GM21825 (cell line): ENCODE results near the gene EML6.

Experiments used
- ATAC-seq: cut with Tn5 transposase; IDR thresholded peaks from one replicate; pipeline ENCODE4 v1.9.1; 2021; ENCODE audit warnings: mild to moderate bottlenecking, moderate library complexity; ENCODE audit not compliant: unreplicated experiment

The EML6 gene

DNA sequence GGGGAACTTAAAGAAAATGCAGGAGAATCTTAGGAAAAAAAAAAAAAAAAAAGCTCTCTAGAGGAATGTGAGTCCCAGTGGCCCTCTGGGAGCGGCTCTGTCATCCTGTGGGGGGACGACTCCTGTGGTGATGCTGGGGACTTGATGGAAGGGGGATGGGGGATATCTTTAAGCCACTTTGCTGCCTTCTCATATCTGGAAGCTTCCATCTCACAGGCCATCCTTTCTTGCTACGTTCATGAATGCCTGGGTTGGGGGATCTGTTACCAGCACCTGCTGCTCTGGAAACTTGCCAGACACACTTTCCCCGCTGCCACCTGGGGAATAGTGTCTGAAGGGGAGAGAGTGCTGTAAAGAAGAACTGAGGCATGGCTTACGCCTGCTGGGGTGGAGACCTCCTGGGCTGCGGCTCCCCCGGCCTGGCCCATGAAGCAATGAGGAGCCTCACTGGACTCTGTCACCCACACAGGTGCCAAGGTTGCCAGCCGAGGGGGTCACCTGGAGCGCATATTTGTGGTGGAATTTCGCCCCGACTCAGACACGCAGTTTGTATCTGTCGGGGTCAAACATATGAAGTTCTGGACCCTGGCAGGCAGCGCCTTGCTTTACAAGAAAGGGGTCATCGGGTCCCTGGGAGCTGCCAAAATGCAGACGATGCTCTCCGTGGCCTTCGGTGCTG, 234.0 kb downstream of the EML6 start:
- ATAC-seq, result no peak

GRCh38 chr2:54958717-54959371, 235.4 kb downstream of the EML6 start:
- ATAC-seq, result no peak

- no peak for ATAC-seq
These were observed 236.7 kb downstream of the EML6 start for GRCh38 chr2:54960164-54960563.

DNA sequence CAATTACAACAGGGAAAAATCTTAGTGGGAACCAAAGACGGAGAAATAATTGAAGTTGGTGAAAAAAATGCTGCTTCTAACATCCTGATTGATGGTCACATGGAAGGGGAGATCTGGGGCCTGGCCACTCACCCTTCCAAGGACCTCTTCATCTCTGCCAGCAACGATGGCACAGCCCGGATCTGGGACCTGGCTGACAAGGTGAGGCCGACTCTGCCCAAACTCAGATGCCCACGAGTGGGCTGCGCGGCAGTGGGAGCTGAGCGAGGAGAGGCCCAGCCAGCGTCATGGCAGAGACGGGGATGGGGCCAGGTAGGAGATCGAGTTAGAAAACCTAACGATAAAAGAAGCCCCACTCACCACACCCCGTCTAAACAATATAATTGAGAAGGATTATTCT, 239.0 kb downstream of the EML6 start:
- no peak for ATAC-seq

DNA sequence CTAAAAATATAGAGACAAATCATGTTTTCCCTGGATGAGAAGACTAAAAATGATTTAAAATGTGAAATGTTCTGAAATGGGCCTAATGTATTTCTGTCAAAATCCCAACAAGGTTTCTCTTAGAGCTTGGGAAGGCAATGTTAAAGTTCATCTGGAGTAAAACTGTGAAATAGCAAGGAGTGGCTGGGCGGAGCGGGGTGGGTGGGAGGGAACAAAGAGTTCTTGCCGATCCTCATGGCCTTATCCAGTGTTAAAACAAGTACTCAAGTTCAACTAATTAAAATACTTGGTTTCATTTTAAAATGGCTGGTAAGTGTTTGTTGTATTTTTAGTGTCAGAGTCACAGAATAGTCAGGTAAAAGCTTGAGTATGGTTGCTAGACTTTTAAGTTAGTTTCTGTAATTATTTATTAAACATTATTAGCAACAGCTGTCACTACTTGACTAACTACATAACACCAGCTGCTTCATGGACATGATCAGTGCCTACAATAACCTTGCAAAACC, 239.5 kb downstream of the EML6 start:
- ATAC-seq, result no peak

- no peak for ATAC-seq
These were observed 240.0 kb downstream of the EML6 start for GRCh38 chr2:54963476-54963875.

DNA sequence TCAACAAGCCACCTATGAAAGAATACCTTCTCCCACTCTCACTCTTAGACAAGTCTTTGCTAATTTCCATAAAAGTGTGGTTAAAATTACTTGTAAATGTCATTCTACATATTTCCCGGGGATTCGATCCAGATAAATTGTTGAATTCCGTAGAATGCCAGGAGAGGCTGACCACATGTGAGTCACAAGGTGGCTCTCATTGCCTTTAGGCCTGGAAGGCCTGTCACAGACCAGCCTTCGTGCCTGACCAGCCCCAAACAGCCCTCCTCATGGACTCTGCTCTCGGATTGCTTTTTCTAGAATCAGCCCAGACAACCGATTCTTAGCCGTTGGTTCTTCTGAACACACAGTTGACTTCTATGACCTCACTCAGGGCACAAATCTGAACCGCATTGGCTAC, 240.8 kb downstream of the EML6 start:
- no peak for ATAC-seq

- no peak for ATAC-seq
These were observed 241.4 kb downstream of the EML6 start for GRCh38 chr2:54964816-54965215.

GRCh38 chr2:54965425-54965824, 242.0 kb downstream of the EML6 start:
- ATAC-seq, result no peak

- ATAC-seq, result no peak
These were observed 242.8 kb downstream of the EML6 start for GRCh38 chr2:54966165-54966832.

DNA sequence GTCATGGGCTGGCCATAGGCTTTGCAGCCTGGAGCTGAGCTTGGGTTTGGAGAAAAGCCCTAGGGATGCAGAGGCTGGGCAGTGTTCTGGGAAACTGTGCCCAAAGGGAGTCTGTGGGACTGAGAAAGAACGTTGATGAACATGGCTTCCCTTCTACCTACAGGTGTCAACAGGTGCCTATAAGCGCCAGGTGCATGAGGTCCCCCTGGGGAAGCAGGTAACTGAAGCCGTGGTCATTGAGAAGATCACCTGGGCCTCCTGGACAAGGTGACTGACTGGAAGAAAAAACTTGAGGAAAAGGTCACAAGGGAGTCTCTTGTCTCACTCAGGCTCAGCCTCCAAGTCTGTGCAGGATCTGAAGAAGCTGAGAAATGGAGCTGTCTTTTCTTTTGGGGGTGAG, 243.4 kb downstream of the EML6 start:
- ATAC-seq, result no peak

GRCh38 chr2:54967269-54967668, 243.8 kb downstream of the EML6 start:
- no peak for ATAC-seq

DNA sequence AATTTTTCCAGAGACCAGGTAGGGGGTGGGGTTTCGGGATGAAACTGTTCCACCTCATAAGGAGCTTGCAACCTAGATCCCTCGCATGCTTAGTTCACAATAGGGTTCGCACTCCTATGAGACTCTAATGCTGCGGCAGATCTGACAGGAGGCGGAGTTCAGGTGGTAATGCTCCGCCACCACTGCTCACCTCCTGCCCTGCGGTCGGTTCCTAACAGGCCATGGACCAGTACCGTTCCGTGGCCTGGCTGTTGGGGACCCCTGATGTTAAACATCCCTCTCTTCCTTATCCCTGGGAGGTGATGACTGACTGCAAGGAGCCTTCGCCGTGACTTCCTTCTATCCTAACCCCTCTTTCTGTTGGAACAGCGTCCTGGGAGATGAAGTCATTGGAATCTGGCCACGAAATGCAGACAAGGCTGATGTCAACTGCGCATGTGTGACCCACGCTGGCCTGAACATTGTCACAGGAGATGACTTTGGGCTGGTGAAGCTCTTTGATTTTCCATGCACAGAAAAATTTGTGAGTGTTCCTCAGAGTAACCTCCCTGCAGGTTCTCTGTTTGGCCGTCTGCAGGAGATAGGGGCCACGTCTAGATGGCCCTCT, 244.4 kb downstream of the EML6 start:
- no peak for ATAC-seq

DNA sequence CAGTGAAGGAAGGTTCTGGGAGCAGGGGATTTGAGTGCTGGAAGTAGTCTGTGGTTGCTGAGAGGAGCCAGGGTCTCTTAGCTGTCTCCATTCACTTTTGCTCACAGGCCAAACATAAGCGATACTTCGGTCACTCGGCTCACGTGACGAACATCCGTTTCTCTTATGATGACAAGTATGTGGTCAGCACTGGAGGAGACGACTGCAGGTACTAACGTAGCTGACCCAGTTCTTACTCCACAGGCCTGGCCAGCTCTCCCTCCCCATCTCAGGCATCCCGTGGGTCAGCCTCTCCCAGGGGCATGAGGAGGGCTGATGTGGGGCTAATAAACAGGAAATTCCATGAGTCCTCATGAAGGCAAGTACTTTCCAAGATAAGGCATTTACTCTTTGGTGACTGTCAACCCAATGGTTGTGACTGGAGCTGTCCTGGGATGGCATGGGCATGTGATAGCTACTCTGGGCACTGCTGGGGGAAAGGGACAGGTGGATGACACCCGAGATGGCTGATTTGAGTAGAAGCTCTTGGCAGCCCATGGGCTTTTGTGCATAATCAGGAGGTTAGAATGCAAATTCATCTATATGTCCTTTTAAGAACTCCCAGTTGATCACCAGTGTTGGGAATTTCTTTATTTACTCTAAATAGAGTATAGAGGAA, 245.2 kb downstream of the EML6 start:
- ATAC-seq, result no peak

DNA sequence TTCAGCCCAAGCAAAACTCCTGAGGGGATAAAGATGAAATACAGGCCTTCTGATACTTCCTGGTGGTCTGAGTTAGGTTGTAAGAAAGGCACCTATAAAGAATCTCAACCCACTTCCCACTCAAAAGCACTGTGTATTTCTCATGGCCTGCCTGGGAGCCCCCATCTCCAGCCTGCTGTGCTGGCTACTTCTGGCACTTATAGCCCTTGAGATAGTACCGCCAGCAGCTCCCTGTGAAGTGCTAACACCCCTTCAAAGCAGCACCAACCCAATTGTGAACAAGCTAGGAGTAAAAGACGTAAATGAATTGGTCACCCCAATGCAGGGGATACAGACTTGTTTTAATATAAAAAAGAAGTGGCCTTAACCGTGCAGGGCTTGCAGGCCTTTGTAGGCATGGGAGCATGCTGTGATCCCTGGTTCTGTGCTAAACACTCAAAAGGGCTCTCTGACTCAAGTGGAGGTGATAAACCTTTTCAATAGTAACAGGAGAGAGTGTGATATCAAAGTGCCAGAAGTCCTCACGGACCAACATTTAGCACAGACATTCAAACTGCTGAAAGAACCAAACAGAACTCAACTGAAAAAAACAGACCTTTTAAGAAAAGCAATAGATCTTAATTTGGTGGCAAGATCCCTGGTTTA, 246.0 kb downstream of the EML6 start:
- ATAC-seq, result no peak

- no peak for ATAC-seq
These were observed 246.5 kb downstream of the EML6 start for GRCh38 chr2:54969940-54970338.

- ATAC-seq, result no peak
These were observed 251.7 kb downstream of the EML6 start for GRCh38 chr2:54975175-54975574.

DNA sequence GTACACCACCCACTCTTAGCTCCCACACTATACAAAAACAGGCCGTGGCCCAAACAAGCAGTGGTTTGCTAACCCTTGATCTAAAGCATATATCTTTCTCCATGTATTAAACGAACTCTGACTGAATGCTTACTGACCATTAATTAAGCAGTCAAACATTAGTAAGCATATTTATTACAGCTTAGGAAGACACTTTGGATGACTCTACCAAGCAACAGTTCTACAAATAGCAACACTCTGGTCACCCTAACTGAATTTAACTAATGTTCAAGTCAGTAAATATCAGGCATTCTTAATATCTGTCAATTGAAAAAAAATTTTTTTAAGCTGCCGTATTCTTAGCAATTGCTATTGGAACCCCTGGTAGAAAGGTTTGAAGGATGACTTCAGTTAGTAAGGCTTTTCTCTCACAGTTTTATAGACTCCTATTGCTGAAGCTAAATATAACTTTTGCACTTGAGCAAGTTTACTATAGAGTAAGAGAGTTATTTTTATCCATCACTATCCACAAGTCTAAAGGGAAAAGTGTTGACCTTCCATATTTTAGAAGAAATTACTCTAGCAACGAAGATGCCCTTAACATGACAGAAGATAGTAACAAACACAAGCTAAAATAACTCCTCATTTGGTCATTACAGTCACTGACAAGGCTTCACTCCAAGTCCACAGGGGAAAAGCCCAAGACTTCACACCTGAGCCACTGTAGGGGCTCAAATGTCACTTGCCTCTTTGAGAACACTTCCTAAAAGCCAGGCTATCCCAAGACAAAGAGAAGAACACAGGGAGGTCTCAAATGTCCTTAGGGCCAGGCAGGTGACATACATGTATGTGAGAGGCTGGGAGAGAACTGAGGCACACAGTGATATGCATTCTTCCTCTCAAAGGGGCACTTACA, 252.4 kb downstream of the EML6 start:
- ATAC-seq, result no peak

DNA sequence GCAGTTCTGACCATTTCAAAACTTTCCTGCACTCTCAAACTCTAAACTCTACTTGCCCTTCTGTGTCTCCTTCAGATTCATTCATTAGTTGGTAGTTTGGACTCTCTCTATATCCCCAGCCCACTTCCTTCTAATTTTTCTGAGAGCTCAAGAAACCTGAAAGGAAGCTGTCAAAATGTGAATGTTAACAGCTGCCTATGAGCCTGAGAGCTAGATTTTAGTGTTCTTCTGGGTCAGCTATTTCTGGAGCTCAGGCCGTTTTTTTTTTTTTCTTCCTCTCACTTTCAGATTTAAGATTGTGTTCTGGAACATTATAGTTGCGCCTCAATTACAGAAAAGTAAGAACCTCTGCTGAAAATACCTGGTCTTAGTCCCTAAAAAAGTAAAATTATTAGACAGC, 253.7 kb downstream of the EML6 start:
- peak; percentile 92 for ATAC-seq
